IMR-90 (cell line): Measurements from ENCODE around the gene MTA1.

ENCODE experiments used
- BHLHE40 ChIP-seq: fragments of 150-350 bp; IDR thresholded peaks from 2 replicates; pipeline ENCODE4 v1.6.1; 2016; ENCODE audit warnings: mild to moderate bottlenecking, low read depth, low read length
- CEBPB ChIP-seq: IDR thresholded peaks from 2 replicates; pipeline ENCODE4 v1.6.1; 2012; ENCODE audit warnings: low read depth, low read length, improper control_type of control experiment
- FOS ChIP-seq: fragments of 150-350 bp; IDR thresholded peaks from 2 replicates; pipeline ENCODE4 v1.6.1; 2016; ENCODE audit warnings: low read depth, low read length
- MAFK ChIP-seq: IDR thresholded peaks from 2 replicates; pipeline ENCODE4 v1.6.1; 2012; ENCODE audit warnings: low read depth, low read length, improper control_type of control experiment
- MAZ ChIP-seq: IDR thresholded peaks from 2 replicates; pipeline ENCODE4 v1.6.1; 2012; ENCODE audit warnings: low read depth, mild to moderate bottlenecking, low read length, improper control_type of control experiment, moderate library complexity, borderline replicate concordance
- MXI1 ChIP-seq: IDR thresholded peaks from 2 replicates; pipeline ENCODE4 v1.6.1; 2012; ENCODE audit warnings: low read depth, mild to moderate bottlenecking, low read length, moderate library complexity, borderline replicate concordance
- NFE2L2 ChIP-seq: fragments of 150-350 bp; IDR thresholded peaks from 2 replicates; pipeline ENCODE4 v1.6.1; 2016; ENCODE audit warnings: low read depth, mild to moderate bottlenecking, low read length
- POLR2A ChIP-seq: IDR thresholded peaks from 2 replicates; pipeline ENCODE4 v1.6.1; 2012; ENCODE audit warnings: mild to moderate bottlenecking, low read depth, low read length
- RAD21 ChIP-seq: IDR thresholded peaks from 2 replicates; pipeline ENCODE4 v1.6.1; 2012; ENCODE audit warnings: low read length, improper control_type of control experiment
- RFX5 ChIP-seq: IDR thresholded peaks from 2 replicates; pipeline ENCODE4 v1.8.0; 2012; ENCODE audit warnings: low read depth, mild to moderate bottlenecking, low read length, moderate library complexity
- SMC3 ChIP-seq: fragments of 150-350 bp; IDR thresholded peaks from 2 replicates; pipeline ENCODE4 v1.6.1; 2016; ENCODE audit warnings: low read depth, mild to moderate bottlenecking, antibody characterized with exemption, low read length, moderate library complexity
- TF ChIP-seq, protein P1 (sequence below): conservative IDR thresholded peaks from 2 replicates; pipeline ENCODE4 v1.5.1; 2012; ENCODE audit warnings: mild to moderate bottlenecking, low read depth, low read length, improper control_type of control experiment
- TF ChIP-seq, protein P2 (sequence below): fragments of 150-350 bp; IDR thresholded peaks from 2 replicates; pipeline ENCODE4 v1.6.1; 2017; ENCODE audit warnings: mild to moderate bottlenecking, antibody characterized with exemption, low read length, low read depth
- TF ChIP-seq, protein P3 (sequence below): fragments of 150-350 bp; IDR thresholded peaks from 2 replicates; pipeline ENCODE4 v1.6.1; 2016; ENCODE audit warnings: low read depth, mild to moderate bottlenecking, low read length, moderate library complexity, borderline replicate concordance

GRCh38 chr14:105494606-105494929 lies 74.9 kb downstream of the MTA1 start:
- TF ChIP-seq RAD21 (no peak), BHLHE40 (no peak), SMC3 (no peak), POLR2A (no peak), MAFK (no peak), MXI1 (no peak), MAZ (no peak), RFX5 (no peak), NFE2L2 (no peak), FOS (no peak), CEBPB (no peak)
- TF ChIP-seq, protein P1, sequence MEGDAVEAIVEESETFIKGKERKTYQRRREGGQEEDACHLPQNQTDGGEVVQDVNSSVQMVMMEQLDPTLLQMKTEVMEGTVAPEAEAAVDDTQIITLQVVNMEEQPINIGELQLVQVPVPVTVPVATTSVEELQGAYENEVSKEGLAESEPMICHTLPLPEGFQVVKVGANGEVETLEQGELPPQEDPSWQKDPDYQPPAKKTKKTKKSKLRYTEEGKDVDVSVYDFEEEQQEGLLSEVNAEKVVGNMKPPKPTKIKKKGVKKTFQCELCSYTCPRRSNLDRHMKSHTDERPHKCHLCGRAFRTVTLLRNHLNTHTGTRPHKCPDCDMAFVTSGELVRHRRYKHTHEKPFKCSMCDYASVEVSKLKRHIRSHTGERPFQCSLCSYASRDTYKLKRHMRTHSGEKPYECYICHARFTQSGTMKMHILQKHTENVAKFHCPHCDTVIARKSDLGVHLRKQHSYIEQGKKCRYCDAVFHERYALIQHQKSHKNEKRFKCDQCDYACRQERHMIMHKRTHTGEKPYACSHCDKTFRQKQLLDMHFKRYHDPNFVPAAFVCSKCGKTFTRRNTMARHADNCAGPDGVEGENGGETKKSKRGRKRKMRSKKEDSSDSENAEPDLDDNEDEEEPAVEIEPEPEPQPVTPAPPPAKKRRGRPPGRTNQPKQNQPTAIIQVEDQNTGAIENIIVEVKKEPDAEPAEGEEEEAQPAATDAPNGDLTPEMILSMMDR: no peak
- TF ChIP-seq, protein P2, sequence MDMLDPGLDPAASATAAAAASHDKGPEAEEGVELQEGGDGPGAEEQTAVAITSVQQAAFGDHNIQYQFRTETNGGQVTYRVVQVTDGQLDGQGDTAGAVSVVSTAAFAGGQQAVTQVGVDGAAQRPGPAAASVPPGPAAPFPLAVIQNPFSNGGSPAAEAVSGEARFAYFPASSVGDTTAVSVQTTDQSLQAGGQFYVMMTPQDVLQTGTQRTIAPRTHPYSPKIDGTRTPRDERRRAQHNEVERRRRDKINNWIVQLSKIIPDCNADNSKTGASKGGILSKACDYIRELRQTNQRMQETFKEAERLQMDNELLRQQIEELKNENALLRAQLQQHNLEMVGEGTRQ: no peak
- TF ChIP-seq, protein P3, sequence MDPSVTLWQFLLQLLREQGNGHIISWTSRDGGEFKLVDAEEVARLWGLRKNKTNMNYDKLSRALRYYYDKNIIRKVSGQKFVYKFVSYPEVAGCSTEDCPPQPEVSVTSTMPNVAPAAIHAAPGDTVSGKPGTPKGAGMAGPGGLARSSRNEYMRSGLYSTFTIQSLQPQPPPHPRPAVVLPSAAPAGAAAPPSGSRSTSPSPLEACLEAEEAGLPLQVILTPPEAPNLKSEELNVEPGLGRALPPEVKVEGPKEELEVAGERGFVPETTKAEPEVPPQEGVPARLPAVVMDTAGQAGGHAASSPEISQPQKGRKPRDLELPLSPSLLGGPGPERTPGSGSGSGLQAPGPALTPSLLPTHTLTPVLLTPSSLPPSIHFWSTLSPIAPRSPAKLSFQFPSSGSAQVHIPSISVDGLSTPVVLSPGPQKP: no peak
